ENCODE measurements around the gene TTC9C.

TTC9C gene

GRCh38 chr11:62787005-62787759 is 58.9 kb downstream of the TTC9C start, which contains the start of gene TMEM179B:
TSS of gene TMEM179B (plus strand) at chr11:62787402. CDS start at chr11:62787432, 30 bp downstream.
- peak within 1 kb of the TSS; percentile 83 for H2BK5ac ChIP-seq (ENCODE audit: low read depth, low read length, poor library complexity)
- H3K18ac ChIP-seq (ENCODE audit: low read length) = peak within 1 kb of the TSS; percentile 98
- peaks cover 4% of the 10 kb centered on the region for H3K9me3 ChIP-seq (ENCODE audit: insufficient read depth, low read depth, low read length)
- peak within 1 kb of the TSS; percentile 89 for H3K9ac ChIP-seq (ENCODE audit: low read length)
- peak within 1 kb of the TSS; percentile 98 for H2AK5ac ChIP-seq (ENCODE audit: low read length)
- H3K27ac ChIP-seq (ENCODE audit: low read depth, low read length) = peak within 1 kb of the TSS; percentile 91
- peak; percentile 99 to 100 for DNase-seq
- peak within 1 kb of the TSS; percentile 86 for H2AFZ ChIP-seq (ENCODE audit: insufficient read depth, low read length, poor library complexity)
- peak within 1 kb of the TSS; percentile 94 for H3K14ac ChIP-seq (ENCODE audit: low read length)
- H2BK12ac ChIP-seq (ENCODE audit: low read length) = peak within 1 kb of the TSS; percentile 40
- peaks cover under 1 to 5% of the 10 kb centered on the region in 2 experiments for H3K4me1 ChIP-seq (ENCODE audit: control insufficient read depth in 1 of 2, insufficient read depth in 2 of 2, low read length in 2 of 2)
- H4K91ac ChIP-seq (ENCODE audit: low read depth, low read length) = peak within 1 kb of the TSS; percentile 92
- peak within 1 kb of the TSS; percentile 89 for H3K4me2 ChIP-seq (ENCODE audit: low read length)
- no CpG with 5 or more reads among the region's 88 CpGs for WGBS (ENCODE audit: extremely low coverage, insufficient coverage, insufficient read length)
- H3K79me2 ChIP-seq (ENCODE audit: control insufficient read depth, insufficient read depth, low read length, poor library complexity) = peaks cover 21% of the 10 kb centered on the region
- H3K4ac ChIP-seq (ENCODE audit: low read depth, low read length) = peak within 1 kb of the TSS; percentile 87
- H3K27me3 ChIP-seq (ENCODE audit: insufficient read depth, low read length) = no peaks in the 10 kb centered on the region
- H2BK120ac ChIP-seq (ENCODE audit: insufficient read depth, low read length, poor library complexity) = peak within 1 kb of the TSS; percentile 77
- H3K79me1 ChIP-seq (ENCODE audit: low read length) = peaks cover 16% of the 10 kb centered on the region
- peak within 1 kb of the TSS; percentile 92 for H3K4me3 ChIP-seq (ENCODE audit: low read depth, low read length)
- peaks cover 24 to 29% of the 10 kb centered on the region in 2 experiments for H3K36me3 ChIP-seq (ENCODE audit: control insufficient read depth in 1 of 2, insufficient read depth in 2 of 2, low read length in 2 of 2)
- H4K8ac ChIP-seq (ENCODE audit: low read depth, low read length) = peak within 1 kb of the TSS; percentile 98
- H4K12ac ChIP-seq (ENCODE audit: low read depth, low read length) = peak within 1 kb of the TSS; percentile 94
- H3K23ac ChIP-seq (ENCODE audit: low read length) = no peak within 1 kb of the TSS
